ENCODE results near the gene PNPLA5. TPM values are rescaled to one million over a fixed set of nuclear protein-coding genes. Genes with fewer than 3 reads are reported as not detected.

Gene PNPLA5
- total RNA-seq, 1 experiment from 2014 or later, result 5.5 TPM

DNA sequence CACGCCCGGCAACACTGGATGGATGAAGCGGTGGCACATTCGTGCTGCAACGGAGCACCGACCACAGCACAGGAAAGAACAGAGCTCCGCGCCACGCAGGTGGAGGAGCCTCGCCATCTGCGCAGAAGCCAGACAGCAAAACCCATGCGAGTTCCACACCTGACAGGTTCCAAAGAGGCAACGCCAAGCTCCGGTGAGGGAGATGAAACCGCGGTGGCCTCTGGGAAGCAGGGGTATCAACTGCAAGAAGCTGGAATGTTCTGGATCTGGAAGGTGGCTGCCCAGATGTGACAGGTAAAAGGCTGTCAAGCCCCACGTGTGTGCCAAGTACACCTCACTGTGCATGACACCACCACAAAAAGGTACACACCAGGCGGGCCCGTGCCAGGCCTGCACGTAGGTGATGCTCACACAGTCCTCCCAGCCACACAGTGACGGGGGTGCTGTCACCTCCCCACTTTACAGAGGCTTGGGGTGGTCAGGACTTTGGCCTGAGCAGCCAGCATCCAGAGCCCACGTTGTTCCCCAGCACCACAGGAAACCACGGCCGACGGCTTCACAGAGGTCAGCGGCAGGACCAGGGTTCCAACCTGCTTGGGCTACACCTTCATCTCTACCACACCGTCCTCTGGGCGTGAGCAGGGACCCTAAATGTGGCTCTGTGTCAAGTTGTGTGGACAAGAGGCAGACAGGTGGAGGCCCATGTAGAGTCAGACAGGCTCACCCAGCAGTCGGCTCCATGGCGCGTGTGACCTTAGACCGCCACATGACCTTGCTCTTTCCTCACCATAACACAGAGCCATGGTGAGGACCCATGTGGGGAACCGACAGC is 60.0 kb downstream of the PNPLA5 start:
- no peaks in the 10 kb centered on the region; the same call in 1 of the 2 replicates for H3K79me2 ChIP-seq (ENCODE audit: insufficient read depth, low read length)
- H3K9me3 Mint-ChIP-seq, result no peaks in the 10 kb centered on the region
- no peak overlapping the region for H2BK12ac ChIP-seq (ENCODE audit: insufficient read length, low read depth, low read length)
- H4K8ac ChIP-seq (replicated peaks; ENCODE audit: insufficient read length, low read depth, low read length), result no peak overlapping the region
- H3K9ac ChIP-seq (ENCODE audit: extremely low read depth, insufficient read length, low read length), result no peak overlapping the region
- H3K27ac ChIP-seq (ENCODE audit: insufficient read length, low read depth, low read length), result no peak overlapping the region
- DNase-seq, result no peak
- no peaks in the 10 kb centered on the region for H3K79me1 ChIP-seq (ENCODE audit: insufficient read depth, low read depth, low read length, poor library complexity, severe bottlenecking)
- no peak overlapping the region for H3K14ac ChIP-seq (ENCODE audit: insufficient read depth, low read length)
- peaks cover 12 to 18% of the 10 kb centered on the region in 2 experiments for H3K4me1 Mint-ChIP-seq
- H3K23me2 ChIP-seq (ENCODE audit: insufficient read length, low read depth, low read length, poor library complexity, severe bottlenecking), result no peaks in the 10 kb centered on the region
- H3T11ph ChIP-seq (ENCODE audit: low read length), result no peak overlapping the region
- H3K4ac ChIP-seq (ENCODE audit: low read depth, low read length), result no peak overlapping the region
- H3K27ac Mint-ChIP-seq, result no peak overlapping the region; a peak in 2 of 7 replicates
- TF ChIP-seq, protein P1, sequence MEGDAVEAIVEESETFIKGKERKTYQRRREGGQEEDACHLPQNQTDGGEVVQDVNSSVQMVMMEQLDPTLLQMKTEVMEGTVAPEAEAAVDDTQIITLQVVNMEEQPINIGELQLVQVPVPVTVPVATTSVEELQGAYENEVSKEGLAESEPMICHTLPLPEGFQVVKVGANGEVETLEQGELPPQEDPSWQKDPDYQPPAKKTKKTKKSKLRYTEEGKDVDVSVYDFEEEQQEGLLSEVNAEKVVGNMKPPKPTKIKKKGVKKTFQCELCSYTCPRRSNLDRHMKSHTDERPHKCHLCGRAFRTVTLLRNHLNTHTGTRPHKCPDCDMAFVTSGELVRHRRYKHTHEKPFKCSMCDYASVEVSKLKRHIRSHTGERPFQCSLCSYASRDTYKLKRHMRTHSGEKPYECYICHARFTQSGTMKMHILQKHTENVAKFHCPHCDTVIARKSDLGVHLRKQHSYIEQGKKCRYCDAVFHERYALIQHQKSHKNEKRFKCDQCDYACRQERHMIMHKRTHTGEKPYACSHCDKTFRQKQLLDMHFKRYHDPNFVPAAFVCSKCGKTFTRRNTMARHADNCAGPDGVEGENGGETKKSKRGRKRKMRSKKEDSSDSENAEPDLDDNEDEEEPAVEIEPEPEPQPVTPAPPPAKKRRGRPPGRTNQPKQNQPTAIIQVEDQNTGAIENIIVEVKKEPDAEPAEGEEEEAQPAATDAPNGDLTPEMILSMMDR (conservative IDR thresholded peaks at IDR 0.05), result no peak
- no CpG with 5 or more reads among the region's 33 CpGs for WGBS (ENCODE audit: extremely low coverage, insufficient read length, low lambda C conversion rate)
- no peak overlapping the region for H2BK15ac ChIP-seq (ENCODE audit: low read depth, low read length)
- no peak overlapping the region for H2BK20ac ChIP-seq (ENCODE audit: low read depth, low read length, poor library complexity, severe bottlenecking)
- H3K27me3 ChIP-seq (ENCODE audit: insufficient read depth, low read length), result no peaks in the 10 kb centered on the region
- H3K4me3 Mint-ChIP-seq, result no peak overlapping the region
- H3K4me1 ChIP-seq (ENCODE audit: insufficient read depth, low read length), result no peaks in the 10 kb centered on the region
- no peak overlapping the region for H2BK5ac ChIP-seq (ENCODE audit: insufficient read length, low read length)
- H4K20me1 ChIP-seq (ENCODE audit: control insufficient read depth, insufficient read depth, insufficient read length), result no peaks in the 10 kb centered on the region
- no peak overlapping the region for H4K5ac ChIP-seq (ENCODE audit: insufficient read length, low read depth, low read length)
- no peak overlapping the region for H3K18ac ChIP-seq (ENCODE audit: insufficient read length, low read depth, low read length)
- H3K9me3 ChIP-seq (ENCODE audit: control insufficient read depth, low read depth, low read length), result no peaks in the 10 kb centered on the region
- H4K91ac ChIP-seq (ENCODE audit: insufficient read length, low read depth, low read length), result no peak overlapping the region
- H3K27me3 Mint-ChIP-seq (ENCODE audit: low read depth), result no peaks in the 10 kb centered on the region
- H3K4me2 ChIP-seq (ENCODE audit: insufficient read depth, insufficient read length, low read length), result no peak overlapping the region
- H2BK120ac ChIP-seq (ENCODE audit: low read depth, low read length, poor library complexity, severe bottlenecking), result no peak overlapping the region
- no peak overlapping the region for H2AK5ac ChIP-seq (ENCODE audit: insufficient read length, low read length)
- no peak overlapping the region for H3K23ac ChIP-seq (ENCODE audit: insufficient read length, low read depth, low read length)
- no peak overlapping the region for H3K56ac ChIP-seq (ENCODE audit: insufficient read length, low read depth, low read length)
- H2AFZ ChIP-seq (ENCODE audit: low read length), result no peak overlapping the region
- peaks cover 10 to 40% (median 28%) of the 10 kb centered on the region in 3 experiments; a peak in 6 of 7 replicates for H3K36me3 Mint-ChIP-seq (ENCODE audit: insufficient read depth in 1 of 3, low read depth in 3 of 3)

Measured in H9 (cell line).